Cortex of kidney (tissue), 1 donor: ENCODE measurements around the gene ALDH5A1.

Experiments
- DNase-seq: peaks from one replicate; lab custom pipeline; 2025; lab: John Stamatoyannopoulos, UW

The ALDH5A1 gene

GRCh38 chr6:24494821-24495795 lies at the start of gene ALDH5A1:
ALDH5A1 (plus strand) TSS chr6:24494969; CDS start chr6:24494997, 28 bp downstream.
- DNase-seq, result no peak

GRCh38 chr6:24445704-24446103 lies 49.1 kb upstream of the ALDH5A1 start:
- DNase-seq, result no peak

- no peak for DNase-seq
These were observed 48.1 kb upstream of the ALDH5A1 start for GRCh38 chr6:24446670-24447069.

DNA sequence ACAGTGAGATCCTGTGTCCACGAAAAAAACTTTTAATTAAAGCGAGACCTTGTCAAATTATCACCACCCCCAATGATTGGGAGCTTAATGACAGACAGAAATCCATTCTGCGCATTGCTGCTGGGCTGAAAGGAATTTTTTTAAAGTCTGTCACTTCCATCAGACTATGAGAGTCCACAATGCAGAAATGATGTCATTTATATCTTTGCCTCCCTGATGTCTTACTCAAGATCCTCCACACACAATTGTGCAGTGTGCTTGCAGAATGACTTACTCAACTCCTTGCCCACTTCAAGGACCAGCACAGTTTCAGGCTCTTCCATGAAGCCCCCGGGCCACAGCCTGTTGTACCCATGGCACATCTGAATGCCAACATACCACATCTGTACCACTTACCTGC lies 46.4 kb upstream of the ALDH5A1 start:
- DNase-seq, result no peak

GRCh38 chr6:24448828-24449525 lies 45.8 kb upstream of the ALDH5A1 start:
- no peak for DNase-seq

DNA sequence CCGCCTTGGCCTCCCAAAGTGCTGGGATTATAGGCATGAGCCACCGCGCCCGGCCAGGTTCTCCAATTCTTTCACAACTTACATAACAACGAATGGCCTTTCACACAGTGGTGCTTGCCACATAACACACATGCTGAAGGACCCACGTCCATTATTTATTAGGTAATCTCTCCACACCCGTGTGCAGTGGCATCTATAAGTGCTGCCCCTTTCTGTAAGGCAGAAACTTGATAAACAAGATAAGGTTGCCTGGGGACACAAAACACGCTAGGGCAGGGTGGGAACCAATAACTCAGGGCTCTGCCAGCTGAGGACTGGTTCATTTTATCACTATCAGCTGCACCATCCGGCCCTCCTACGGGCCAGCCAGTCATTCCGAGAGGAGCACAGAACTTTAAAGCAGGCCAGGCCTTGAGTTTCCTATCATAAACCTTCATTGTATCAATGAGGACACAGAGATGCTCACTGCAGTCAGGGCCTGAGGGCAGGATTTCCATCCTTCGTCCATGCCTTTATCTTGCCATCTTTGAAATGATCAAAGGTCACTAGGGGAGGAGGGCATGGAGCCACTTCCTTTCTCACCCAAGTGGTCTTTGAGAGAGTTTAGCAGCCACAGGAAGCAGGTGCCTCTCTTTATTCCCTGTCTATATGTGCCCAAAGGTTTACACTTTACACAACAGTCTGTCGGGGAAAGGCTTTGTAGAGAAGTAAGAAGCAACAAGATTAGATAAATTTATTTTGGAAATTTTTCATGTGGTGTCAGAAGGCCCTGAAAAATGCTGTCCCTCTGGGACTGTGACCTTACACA lies 43.0 kb upstream of the ALDH5A1 start:
- DNase-seq, result no peak

GRCh38 chr6:24453921-24454320 lies 40.8 kb upstream of the ALDH5A1 start:
- DNase-seq, result no peak

GRCh38 chr6:24454452-24454851 lies 40.3 kb upstream of the ALDH5A1 start:
- DNase-seq, result no peak

GRCh38 chr6:24455061-24455460 lies 39.7 kb upstream of the ALDH5A1 start:
- no peak for DNase-seq

GRCh38 chr6:24458134-24458533 lies 36.6 kb upstream of the ALDH5A1 start:
- DNase-seq, result no peak

DNA sequence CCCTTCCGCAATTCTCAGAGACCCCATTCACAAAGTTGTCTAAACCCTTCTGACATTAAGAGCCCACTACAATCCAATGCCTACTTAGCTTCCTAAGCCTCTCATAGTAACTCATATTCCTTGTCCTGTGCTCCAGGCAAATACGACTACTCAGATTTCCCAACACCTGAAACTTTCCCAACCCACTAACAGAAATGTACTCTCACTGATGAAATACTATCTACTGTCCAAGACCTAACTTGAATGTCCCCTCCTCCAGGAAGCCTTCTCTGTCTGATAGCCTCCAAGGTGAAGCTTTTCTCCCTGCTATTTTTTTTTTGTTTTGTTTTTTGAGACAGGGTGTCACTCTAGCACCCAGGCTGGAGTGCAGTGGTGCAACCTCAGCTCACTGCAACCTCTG lies 35.8 kb upstream of the ALDH5A1 start:
- no peak for DNase-seq

GRCh38 chr6:24460966-24461365 lies 33.8 kb upstream of the ALDH5A1 start:
- DNase-seq, result no peak

DNA sequence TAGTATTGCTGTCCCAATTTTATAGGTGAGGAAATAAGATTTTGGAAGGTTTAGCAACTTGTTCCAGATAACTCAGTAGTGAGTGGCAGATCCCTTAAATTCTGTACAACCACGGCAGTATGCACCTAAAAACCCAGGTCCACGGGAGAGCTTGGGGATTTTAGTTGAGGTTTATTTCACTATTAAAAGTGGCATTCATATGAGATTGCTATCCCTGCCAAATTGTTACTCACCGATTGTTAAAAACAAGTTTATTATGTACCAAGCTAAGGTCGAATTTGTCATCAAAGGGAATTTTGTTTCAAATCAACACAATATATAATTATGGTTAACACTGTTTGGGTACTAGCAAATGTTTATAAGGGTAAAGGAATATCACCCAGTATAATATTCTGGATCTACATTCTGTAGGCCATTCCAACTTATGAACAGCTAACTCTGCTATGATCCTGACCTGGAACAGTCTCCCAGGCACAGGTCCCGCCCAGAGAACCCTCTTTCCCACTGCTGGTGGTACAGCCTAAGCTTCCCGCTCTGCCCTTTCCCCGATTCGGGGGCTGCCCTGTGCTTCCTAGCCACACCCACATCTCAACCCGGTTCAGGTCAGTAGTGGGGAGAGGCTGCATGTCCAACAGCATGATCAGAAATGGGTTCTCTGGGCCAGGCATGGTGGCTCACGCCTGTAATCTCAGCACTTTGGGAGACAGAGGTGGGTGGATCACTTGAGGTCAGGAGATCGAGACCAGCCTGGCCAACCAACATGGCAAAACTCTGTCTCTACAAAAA lies 30.3 kb upstream of the ALDH5A1 start:
- DNase-seq, result no peak

- DNase-seq, result no peak
These were observed 25.0 kb upstream of the ALDH5A1 start for GRCh38 chr6:24469811-24470210.

DNA sequence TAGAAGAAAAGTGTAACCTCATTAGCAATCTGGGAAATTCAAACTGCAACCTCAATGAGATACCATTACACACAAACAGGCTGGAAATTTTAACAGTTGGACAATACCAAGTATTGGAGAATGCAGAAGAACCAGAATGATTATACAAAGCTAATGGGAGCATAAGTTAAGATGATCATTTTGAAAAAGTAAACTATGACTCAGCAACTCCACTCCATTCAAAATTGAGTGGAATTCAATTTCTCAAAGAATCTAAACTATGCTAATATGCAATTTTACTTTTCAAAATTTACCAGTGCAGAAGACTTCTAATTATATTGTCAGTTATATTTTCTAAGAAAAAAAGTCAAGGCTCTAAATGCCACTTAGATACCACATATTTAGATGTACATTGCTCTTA lies 22.6 kb upstream of the ALDH5A1 start:
- DNase-seq, result no peak

- DNase-seq, result no peak
These were observed 18.1 kb upstream of the ALDH5A1 start for GRCh38 chr6:24476631-24477030.

DNA sequence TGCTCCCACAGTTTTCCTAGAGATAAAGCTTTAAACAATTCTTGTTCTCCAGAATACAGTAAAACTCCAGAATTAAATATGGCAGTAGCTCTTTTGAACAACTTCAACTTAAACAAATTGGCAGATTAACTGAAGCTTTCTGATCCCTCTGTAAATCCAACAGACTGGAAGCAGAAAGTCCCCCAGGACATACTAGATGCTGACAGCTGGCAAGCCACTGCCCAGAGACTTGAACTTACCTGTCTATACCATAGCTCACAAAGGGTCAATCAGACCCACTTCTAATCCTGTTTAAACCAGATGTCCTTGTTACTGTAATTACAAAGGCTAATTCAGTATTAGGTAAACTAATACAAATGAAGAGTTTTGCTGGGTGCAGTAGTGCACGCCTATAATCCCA lies 17.7 kb upstream of the ALDH5A1 start:
- DNase-seq, result no peak

- no peak for DNase-seq
These were observed 15.9 kb upstream of the ALDH5A1 start for GRCh38 chr6:24478903-24479302.

- no peak for DNase-seq
These were observed 14.1 kb upstream of the ALDH5A1 start for GRCh38 chr6:24480705-24481104.

- no peak for DNase-seq
These were observed 13.3 kb upstream of the ALDH5A1 start for GRCh38 chr6:24481449-24481848.

DNA sequence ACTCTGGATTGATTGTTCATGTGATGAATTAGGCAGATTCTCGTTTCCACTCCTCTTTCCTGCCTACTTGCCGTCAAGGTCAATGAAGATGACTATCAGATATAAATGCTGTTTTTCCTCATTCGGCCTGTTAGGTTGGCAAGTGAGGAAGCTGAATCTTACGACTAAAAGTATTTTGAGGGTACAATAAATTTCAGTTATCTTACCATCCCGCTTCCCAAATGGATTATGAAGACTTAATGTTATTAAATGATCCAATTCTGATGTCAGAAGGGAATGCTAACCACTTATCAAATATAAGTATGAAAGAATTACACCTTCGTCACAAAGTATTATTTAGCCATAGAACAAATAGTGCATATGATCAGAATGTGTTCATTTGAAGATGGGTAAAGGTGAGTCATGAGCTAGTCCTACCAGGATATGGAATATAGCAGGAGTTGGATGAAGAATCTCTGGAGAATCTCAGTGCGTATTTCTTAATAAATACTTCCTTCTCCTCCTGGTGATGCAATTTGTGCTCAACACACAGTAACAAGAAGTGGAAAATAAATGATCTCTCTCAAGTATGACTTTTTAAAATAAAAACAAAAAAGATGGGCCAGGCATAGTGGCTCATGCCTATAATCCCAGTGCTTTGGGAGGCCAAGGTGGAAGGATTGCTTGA lies 10.0 kb upstream of the ALDH5A1 start:
- DNase-seq, result no peak
